Esophagus muscularis mucosa (tissue), 4 donors: ENCODE measurements around the gene SMOC1.

ENCODE experiments used
- CTCF ChIP-seq, 3 experiments: fragments of 200-600 bp in 2 of 3; fragments of 450-650 bp in 1 of 3; sonication (generic) in 2 of 3; IDR thresholded peaks; one replicate each; pipeline ENCODE4 v1.5.1; 2017 to 2019; ENCODE audit warnings: antibody characterized with exemption in 3 of 3, mild to moderate bottlenecking in 2 of 3, moderate library complexity in 1 of 3
- EP300 ChIP-seq: sonication (generic); formaldehyde crosslinking; IDR thresholded peaks from one replicate; pipeline ENCODE4 v1.6.1; 2017; ENCODE audit warnings: antibody characterized with exemption
- POLR2A ChIP-seq: fragments of 450-650 bp; IDR thresholded peaks from one replicate; pipeline ENCODE4 v1.6.1; 2017; ENCODE audit warnings: antibody characterized with exemption, moderate library complexity, mild to moderate bottlenecking, low read depth

GRCh38 chr14:69931960-69932359, 52.7 kb downstream of the SMOC1 start:
- no peak for TF ChIP-seq POLR2A
- TF ChIP-seq EP300 = no peak
- TF ChIP-seq CTCF (IDR thresholded peaks at IDR 0.05) = no peak
